Endothelial cell of umbilical vein (primary cell): ENCODE results near the gene VKORC1. TPM values are rescaled to one million over a fixed set of nuclear protein-coding genes. Genes with fewer than 3 reads are reported as not detected.

ENCODE experiments used
- BruUV-seq: library from RNA; stranded (reverse); fragments of 400-500 nt; replicated peaks from 2 replicates; lab custom pipeline; 2021; lab: Mats Ljungman, UMichigan
- CTCF ChIA-PET: fragments of 300-600, 350-600 bp; sonication (Branson Sonifier 250); formaldehyde crosslinking; loops from one replicate; lab custom pipeline; 2021; ENCODE audit warnings: antibody characterized with exemption, inconsistent platforms; lab: Charles Lee
- POLR2A ChIA-PET: fragments of 300-600, 350-600 bp; sonication (Branson Sonifier 250); formaldehyde crosslinking; loops from one replicate; lab custom pipeline; 2021; ENCODE audit warnings: antibody characterized with exemption, inconsistent platforms; lab: Charles Lee
- DNase-seq: peaks from one replicate; pipeline ENCODE4 v3.0.0-alpha.2; 2011; ENCODE audit warnings: low read depth, low spot score
- FAIRE-seq: peaks from 2 replicates; lab custom pipeline; 2011; peaks lifted over from hg19 to GRCh38; lab: Jason Lieb, UNC
- H2AFZ ChIP-seq: 2 replicates; pipeline ENCODE4 v1.6.0; 2012; ENCODE audit warnings: low read depth, low read length, control low read depth, inconsistent platforms
- H3K27ac ChIP-seq: 2 replicates; pipeline ENCODE4 v1.5.1; 2011; ENCODE audit warnings: low read depth, mild to moderate bottlenecking, control low read depth, low read length, moderate library complexity; ENCODE audit not compliant: insufficient read depth
- H3K27me3 ChIP-seq, 2 experiments: 2 replicates each; pipeline versions ENCODE4 v1.6.0 to v1.6.1; 2011; ENCODE audit warnings: low read length in 2 of 2, mixed read lengths in 1 of 2; ENCODE audit not compliant: control insufficient read depth in 2 of 2, insufficient read depth in 2 of 2
- H3K36me3 ChIP-seq, 2 experiments: 2 replicates in 1 of 2; 3 replicates in 1 of 2; pipeline ENCODE4 v1.5.1; 2011; ENCODE audit warnings: low read length in 2 of 2, mild to moderate bottlenecking in 1 of 2, moderate library complexity in 1 of 2; ENCODE audit not compliant: control insufficient read depth in 2 of 2, insufficient read depth in 2 of 2; ENCODE audit errors: extremely low read depth in 1 of 2
- H3K4me1 ChIP-seq: 3 replicates; pipeline ENCODE4 v1.5.1; 2011; ENCODE audit warnings: mild to moderate bottlenecking, low read length; ENCODE audit not compliant: control insufficient read depth, insufficient read depth; ENCODE audit errors: extremely low read depth
- H3K4me2 ChIP-seq: 2 replicates; pipeline ENCODE4 v1.6.1; 2011; ENCODE audit warnings: low read length, control low read depth, mixed read lengths; ENCODE audit not compliant: insufficient read depth
- H3K4me3 ChIP-seq, 3 experiments: fragments of 200-600 bp in 1 of 3; sonication (generic), shearing (Covaris generic) in 1 of 3; replicated peaks in 1 of 3; 2 replicates each; pipeline ENCODE4 v1.5.1; 2011 to 2016; ENCODE audit warnings: control low read depth in 3 of 3, low read length in 3 of 3, mild to moderate bottlenecking in 2 of 3, inconsistent platforms in 1 of 3, low read depth in 1 of 3, moderate library complexity in 1 of 3; ENCODE audit not compliant: insufficient read depth in 1 of 3
- H3K79me2 ChIP-seq: 2 replicates; pipeline ENCODE4 v1.6.0; 2012; ENCODE audit warnings: low read length, inconsistent platforms; ENCODE audit not compliant: control insufficient read depth, insufficient read depth
- H3K9ac ChIP-seq: replicated peaks from 2 replicates; pipeline ENCODE3; 2011; ENCODE audit warnings: low read length, control low read depth; ENCODE audit not compliant: insufficient read depth; ENCODE audit errors: extremely low read depth
- H3K9me1 ChIP-seq: replicated peaks from 3 replicates; pipeline ENCODE4 v1.6.0; 2011; ENCODE audit warnings: mild to moderate bottlenecking, low read length; ENCODE audit not compliant: control insufficient read depth, insufficient read depth; ENCODE audit errors: extremely low read depth
- H3K9me3 ChIP-seq: replicated peaks from 2 replicates; pipeline ENCODE4 v1.5.1; 2012; ENCODE audit warnings: low read length, inconsistent platforms; ENCODE audit not compliant: control insufficient read depth, insufficient read depth
- H4K20me1 ChIP-seq: replicated peaks from 2 replicates; pipeline ENCODE3; 2011; ENCODE audit warnings: mild to moderate bottlenecking, low read length; ENCODE audit not compliant: control insufficient read depth, insufficient read depth; ENCODE audit errors: extremely low read depth
- EZH2 ChIP-seq: IDR thresholded peaks from 2 replicates; pipeline ENCODE4 v1.6.1; 2012; ENCODE audit warnings: borderline replicate concordance, low read depth, mild to moderate bottlenecking, moderate library complexity, low read length, inconsistent platforms; ENCODE audit not compliant: severe bottlenecking
- FOS ChIP-seq: IDR thresholded peaks from 2 replicates; pipeline ENCODE4 v1.6.1; 2011; ENCODE audit warnings: mild to moderate bottlenecking, low read length, moderate library complexity, borderline replicate concordance; ENCODE audit not compliant: insufficient read depth
- GATA2 ChIP-seq: IDR thresholded peaks from 2 replicates; pipeline ENCODE4 v1.7.0; 2011; ENCODE audit warnings: low read depth, mild to moderate bottlenecking, moderate library complexity, mixed read lengths, low read length; ENCODE audit not compliant: insufficient read length, insufficient read depth
- JUN ChIP-seq: IDR thresholded peaks from 2 replicates; pipeline ENCODE4 v1.6.1; 2011; ENCODE audit warnings: borderline replicate concordance, low read depth; ENCODE audit not compliant: insufficient read length, insufficient read depth
- MAX ChIP-seq: IDR thresholded peaks from 2 replicates; pipeline ENCODE4 v1.6.1; 2011; ENCODE audit not compliant: insufficient read depth, insufficient read length
- MYC ChIP-seq: IDR thresholded peaks from one replicate; pipeline ENCODE4 v1.6.1; 2011; ENCODE audit warnings: mild to moderate bottlenecking, low read depth, low read length
- POLR2A ChIP-seq: IDR thresholded peaks from 2 replicates; pipeline ENCODE4 v1.6.1; 2012; ENCODE audit warnings: low read depth, mild to moderate bottlenecking, control low read depth, low read length
- POLR2AphosphoS5 ChIP-seq: IDR thresholded peaks from 2 replicates; pipeline ENCODE4 v1.6.1; 2012; ENCODE audit warnings: low read depth, mild to moderate bottlenecking, control low read depth, low read length, moderate library complexity; ENCODE audit not compliant: insufficient read depth
- dilution Hi-C: fragments of 300-500 bp; cut with MboI; formaldehyde crosslinking; loops from one replicate; pipeline ENCODE4 v1.15.0; 2019; ENCODE audit warnings: low sequenced_read_pairs; ENCODE audit not compliant: extremely low pct_ligation_motif_present
- intact Hi-C: fragments of 100-400 bp; cut with micrococcal nuclease; formaldehyde crosslinking; loops from one replicate; pipeline ENCODE4 v1.10.0; 2022
- polyA plus RNA-seq, 4 experiments: library from polyadenylated mRNA; depleted of rRNA in 3 of 4; stranded (reverse) in 3 of 4; unstranded in 1 of 4; fragments of >200 nt; gene quantifications; 2 replicates each; pipeline versions ENCODE4 v1.2.1 to v1.2.3, GENCODE V29; 2011 to 2012; ENCODE audit warnings: missing spikeins in 1 of 4
- total RNA-seq: library from RNA; stranded (reverse); gene quantifications from 2 replicates; pipeline ENCODE4 v1.2.3, GENCODE V29; 2021
- TF ChIP-seq, protein P1 (sequence below), 2 donors: IDR thresholded peaks; 1 replicate in 1 of 2; 2 replicates in 1 of 2; pipeline ENCODE4 v1.5.1; 2011; ENCODE audit warnings: low read length in 2 of 2, mild to moderate bottlenecking in 2 of 2, moderate library complexity in 2 of 2, control low read depth in 1 of 2, inconsistent platforms in 1 of 2, low read depth in 1 of 2; ENCODE audit not compliant: insufficient read depth in 1 of 2; ENCODE audit errors: extremely low read depth in 1 of 2

VKORC1 gene
- total and polyA plus RNA-seq, 2 donors (not counting 3 experiments of a cell fraction or from before 2014, with no cell fraction given) = 93.5 to 586 TPM

- peak; percentile 97 for FAIRE-seq
- no TSS peak for BruUV-seq
These were observed 47.8 kb upstream of the VKORC1 start for GRCh38 chr16:31142109-31143010.

More at GRCh38 chr16:31142109-31143010, 47.8 kb upstream of the VKORC1 start:
- no peaks in the 10 kb centered on the region for H3K9me3 ChIP-seq
- H3K4me3 ChIP-seq = peak overlapping the region in 2 of 3 experiments; percentile 6 to 23
- ChIA-PET POLR2A (interaction anchor here (0.6 to 2.7 kb wide), 5 partner anchors 25 to 87 kb away, joined by 4 to 37 read pairs (median 6); partner anchors contain the start of genes FUS, KAT8, ZNF646 and ZNF668), CTCF (interaction anchor here (0.8 to 2.6 kb wide), 39 partner anchors 9 to 727 kb away, joined by 3 to 31 read pairs (median 6); partner anchors contain the start of genes ARMC5, FUS, HSD3B7 and KAT8)
- TF ChIP-seq MAX (peak; percentile 71), MYC (peak; percentile 5), GATA2 (no peak), FOS (no peak), POLR2AphosphoS5 (peak; percentile 46), EZH2 (no peak), POLR2A (peak; percentile 29), JUN (no peak)
- TF ChIP-seq, protein P1, sequence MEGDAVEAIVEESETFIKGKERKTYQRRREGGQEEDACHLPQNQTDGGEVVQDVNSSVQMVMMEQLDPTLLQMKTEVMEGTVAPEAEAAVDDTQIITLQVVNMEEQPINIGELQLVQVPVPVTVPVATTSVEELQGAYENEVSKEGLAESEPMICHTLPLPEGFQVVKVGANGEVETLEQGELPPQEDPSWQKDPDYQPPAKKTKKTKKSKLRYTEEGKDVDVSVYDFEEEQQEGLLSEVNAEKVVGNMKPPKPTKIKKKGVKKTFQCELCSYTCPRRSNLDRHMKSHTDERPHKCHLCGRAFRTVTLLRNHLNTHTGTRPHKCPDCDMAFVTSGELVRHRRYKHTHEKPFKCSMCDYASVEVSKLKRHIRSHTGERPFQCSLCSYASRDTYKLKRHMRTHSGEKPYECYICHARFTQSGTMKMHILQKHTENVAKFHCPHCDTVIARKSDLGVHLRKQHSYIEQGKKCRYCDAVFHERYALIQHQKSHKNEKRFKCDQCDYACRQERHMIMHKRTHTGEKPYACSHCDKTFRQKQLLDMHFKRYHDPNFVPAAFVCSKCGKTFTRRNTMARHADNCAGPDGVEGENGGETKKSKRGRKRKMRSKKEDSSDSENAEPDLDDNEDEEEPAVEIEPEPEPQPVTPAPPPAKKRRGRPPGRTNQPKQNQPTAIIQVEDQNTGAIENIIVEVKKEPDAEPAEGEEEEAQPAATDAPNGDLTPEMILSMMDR (IDR thresholded peaks at IDR 0.05; ENCODE audit: extremely low read depth in 1 of 2, insufficient read depth in 1 of 2, low read depth in 1 of 2, low read length in 2 of 2) = peak; percentile 98 to 99
- no peaks in the 10 kb centered on the region for H3K9me1 ChIP-seq
- dilution Hi-C loops (no loop called here), intact Hi-C loops (loop anchor here (1.0 to 5.0 kb wide), 9 partner anchors 25 to 731 kb away; partner anchors contain the start of genes BCKDK, FUS, HSD3B7 and KAT8)
- peak overlapping the region; percentile 96 for H2AFZ ChIP-seq
- no peaks in the 10 kb centered on the region for H3K79me2 ChIP-seq
- H3K36me3 ChIP-seq = no peaks in the 10 kb centered on the region
- H3K4me2 ChIP-seq = peak overlapping the region; percentile 77
- peak overlapping the region; percentile 7 for H3K9ac ChIP-seq
- H4K20me1 ChIP-seq = no peaks in the 10 kb centered on the region
- peak overlapping the region; percentile 30 for H3K27ac ChIP-seq
- H3K4me1 ChIP-seq = peaks cover 13% of the 10 kb centered on the region
- DNase-seq = peak; percentile 99
- peaks cover 5 to 13% of the 10 kb centered on the region in 2 experiments for H3K27me3 ChIP-seq
